Activated CD4-positive, alpha-beta memory T cell treated with anti-CD3 and anti-CD28 coated beads for 36 hours (primary cell): ENCODE results near the gene SYCP3. TPM values are rescaled to one million over a fixed set of nuclear protein-coding genes. Genes with fewer than 3 reads are reported as not detected.

ENCODE experiments used
- CTCF ChIA-PET: fragments of 350-600 bp; sonication (Branson Sonifier 250); formaldehyde crosslinking; loops from one replicate; lab custom pipeline; 2021; ENCODE audit warnings: antibody characterized with exemption, inconsistent platforms; lab: Charles Lee
- POLR2A ChIA-PET: fragments of 350-600 bp; sonication (Branson Sonifier 250); formaldehyde crosslinking; loops from one replicate; lab custom pipeline; 2021; ENCODE audit warnings: antibody characterized with exemption; lab: Charles Lee
- DNase-seq: peaks from one replicate; pipeline ENCODE4 v3.0.0-alpha.2; 2020
- H3K27ac Mint-ChIP-seq: one replicate; pipeline ENCODE4 v1.8.0; 2021; ENCODE audit warnings: mixed read lengths
- H3K27me3 Mint-ChIP-seq: one replicate; pipeline ENCODE4 v1.8.0; 2021; ENCODE audit warnings: mixed read lengths
- H3K36me3 Mint-ChIP-seq: one replicate; pipeline ENCODE4 v1.8.0; 2021; ENCODE audit warnings: mixed read lengths
- H3K4me1 Mint-ChIP-seq: one replicate; pipeline ENCODE4 v1.8.0; 2021; ENCODE audit warnings: low read depth, mixed read lengths
- H3K4me3 Mint-ChIP-seq: one replicate; pipeline ENCODE4 v1.8.0; 2021; ENCODE audit warnings: mild to moderate bottlenecking, mixed read lengths
- H3K9me3 Mint-ChIP-seq: one replicate; pipeline ENCODE4 v1.8.0; 2021; ENCODE audit warnings: mixed read lengths
- intact Hi-C: fragments of 100-400 bp; cut with micrococcal nuclease; formaldehyde crosslinking; loops from one replicate; pipeline ENCODE4 v1.15.1; 2023
- total RNA-seq, 2 experiments: library from RNA; stranded (reverse); gene quantifications; one replicate each; pipeline ENCODE4 v1.2.3, GENCODE V29; 2021

Gene SYCP3
- under 1 TPM in 1 of 2 experiments, not detected in 1; 0.07 TPM for total RNA-seq

DNA sequence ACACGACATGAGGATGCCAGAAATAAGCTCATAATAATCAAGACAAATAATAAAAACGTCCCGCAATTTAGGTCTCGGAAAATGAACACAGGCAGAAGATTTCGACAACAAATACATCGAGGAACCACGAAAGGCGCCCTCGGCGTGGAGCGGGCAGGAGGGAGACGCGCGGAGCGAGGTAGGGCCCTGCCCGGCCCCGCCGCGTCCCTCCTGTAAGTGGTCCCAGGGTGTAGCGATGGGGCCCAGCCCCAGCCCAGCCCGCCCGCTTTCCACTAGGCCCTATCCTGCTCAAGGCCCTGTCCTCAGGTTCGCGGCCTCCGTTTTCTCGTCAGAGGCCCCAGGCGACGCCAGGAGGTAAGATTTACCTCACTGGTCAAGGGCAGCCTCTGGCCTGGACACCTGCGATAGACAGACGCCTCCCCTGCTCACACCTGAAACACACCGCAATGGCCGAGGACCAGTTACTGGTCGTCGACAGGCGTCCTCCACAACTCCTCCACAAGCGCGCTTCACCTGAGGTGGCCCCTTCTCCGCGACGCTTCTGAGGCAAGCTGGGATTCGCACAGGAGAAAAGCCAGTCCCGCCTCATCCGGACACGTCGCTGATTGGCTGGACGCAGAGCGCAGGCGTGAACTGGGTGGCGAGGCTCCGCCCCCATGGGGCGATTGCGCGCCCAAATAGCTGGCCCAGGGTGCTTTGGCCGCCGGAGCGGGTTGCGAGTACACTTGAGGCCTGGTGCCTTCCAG lies at the start of gene SYCP3:
Gene SYCP3 (minus strand): TSS at position 543 of the 746 bp plus-strand sequence. CDS start 1,527 bp downstream, outside the sequence.
- Mint-ChIP-seq H3K36me3 (peaks cover 13% of the 10 kb centered on the region), H3K27ac (no peak within 1 kb of the TSS), H3K4me3 (no peak within 1 kb of the TSS), H3K4me1 (no peaks in the 10 kb centered on the region), H3K27me3 (no peaks in the 10 kb centered on the region), H3K9me3 (no peaks in the 10 kb centered on the region)
- CTCF ChIA-PET = no interaction called here
- POLR2A ChIA-PET = no interaction called here
- no peak for DNase-seq
- intact Hi-C loops = no loop called here

DNA sequence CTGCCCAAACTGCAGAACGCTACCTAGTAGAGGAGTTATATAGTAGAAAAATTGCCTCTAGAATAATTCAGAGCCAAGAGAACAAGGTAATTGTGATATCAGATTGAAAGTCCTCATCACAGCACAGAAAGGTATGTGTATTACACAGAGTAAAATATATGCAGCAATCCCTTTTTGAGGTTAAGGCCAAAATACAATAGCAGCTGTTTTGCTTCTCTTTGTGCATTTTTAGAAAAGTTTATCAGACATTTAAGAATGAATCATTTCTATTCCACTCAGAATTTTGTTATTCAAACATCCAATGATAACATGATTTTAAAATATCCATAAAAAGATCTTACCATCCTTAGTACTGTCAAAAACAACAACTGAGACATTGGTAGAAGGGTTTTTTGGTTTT lies 46.4 kb upstream of the SYCP3 start:
- peaks cover 21% of the 10 kb centered on the region for H3K4me1 Mint-ChIP-seq
- no peak for DNase-seq
- ChIA-PET POLR2A (no interaction called here), CTCF (interaction anchor here (1.0 kb wide), 1 partner anchor 12 kb away, joined by 3 read pairs; no protein-coding TSS in a partner anchor)
- H3K27me3 Mint-ChIP-seq = no peaks in the 10 kb centered on the region
- intact Hi-C loops = no loop called here
- H3K9me3 Mint-ChIP-seq = no peaks in the 10 kb centered on the region
- no peak overlapping the region for H3K4me3 Mint-ChIP-seq
- H3K36me3 Mint-ChIP-seq = peaks cover 10% of the 10 kb centered on the region
- H3K27ac Mint-ChIP-seq = no peak overlapping the region

DNA sequence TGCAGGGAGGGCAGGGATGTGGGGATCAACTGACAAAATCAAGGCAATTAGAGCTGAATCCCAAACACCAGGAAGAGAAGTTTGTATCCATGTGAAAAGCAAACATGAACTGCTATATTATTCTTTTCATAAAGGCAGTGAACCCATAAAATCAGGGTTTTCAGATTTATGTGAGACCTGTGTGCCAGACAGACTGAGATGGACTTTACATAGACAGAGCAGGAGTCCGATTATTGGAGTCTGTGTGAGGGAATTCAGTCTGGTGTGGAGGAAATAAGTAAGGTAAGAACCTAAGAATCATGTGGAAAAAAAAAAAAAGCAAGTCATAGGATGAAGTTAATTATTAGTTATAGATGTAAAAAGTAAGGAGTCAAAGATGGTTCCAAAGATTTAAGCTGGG lies 45.1 kb upstream of the SYCP3 start:
- Mint-ChIP-seq H3K9me3 (no peaks in the 10 kb centered on the region), H3K27ac (no peak overlapping the region), H3K4me3 (no peak overlapping the region), H3K27me3 (no peaks in the 10 kb centered on the region), H3K4me1 (peaks cover 22% of the 10 kb centered on the region), H3K36me3 (peaks cover 6% of the 10 kb centered on the region)
- DNase-seq = no peak
- POLR2A ChIA-PET = interaction anchor here (0.6 kb wide), 1 partner anchor 77 kb away, joined by 4 read pairs; no protein-coding TSS in a partner anchor
- CTCF ChIA-PET = interaction anchor here (1.0 to 1.2 kb wide), 3 partner anchors 11 to 55 kb away, joined by 3 read pairs; partner anchors contain the start of gene GNPTAB
- intact Hi-C loops = no loop called here

DNA sequence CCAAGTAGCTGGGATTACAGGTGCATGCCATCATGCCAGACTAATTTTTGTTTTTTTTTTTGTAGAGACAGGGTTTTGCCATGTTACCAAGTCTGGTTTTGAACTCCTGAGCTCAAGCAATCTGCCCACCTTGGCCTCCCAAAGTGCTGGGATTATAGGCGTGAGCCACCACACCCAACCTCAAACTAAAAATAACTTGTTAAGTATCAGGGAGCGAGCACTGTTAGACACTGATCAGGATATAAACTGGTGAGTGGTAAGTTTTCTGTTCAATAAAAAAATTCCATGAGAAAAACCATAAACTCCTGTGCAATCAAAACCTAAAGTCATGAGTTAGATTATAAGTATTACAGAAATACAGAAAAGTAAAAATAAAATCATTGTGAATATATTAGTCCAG lies 44.6 kb upstream of the SYCP3 start:
- Mint-ChIP-seq H3K4me1 (peaks cover 22% of the 10 kb centered on the region), H3K27ac (no peak overlapping the region), H3K36me3 (peaks cover 3% of the 10 kb centered on the region), H3K4me3 (no peak overlapping the region), H3K9me3 (no peaks in the 10 kb centered on the region), H3K27me3 (no peaks in the 10 kb centered on the region)
- CTCF ChIA-PET = interaction anchor here (1.2 kb wide), 1 partner anchor 47 kb away, joined by 3 read pairs; the partner anchor contains the start of gene GNPTAB
- no peak for DNase-seq
- intact Hi-C loops = loop anchor here (2.0 kb wide), 1 partner anchor 47 kb away; the partner anchor contains the start of gene GNPTAB
- POLR2A ChIA-PET = interaction anchor here (1.1 kb wide), 1 partner anchor 37 kb away, joined by 5 read pairs; no protein-coding TSS in a partner anchor

DNA sequence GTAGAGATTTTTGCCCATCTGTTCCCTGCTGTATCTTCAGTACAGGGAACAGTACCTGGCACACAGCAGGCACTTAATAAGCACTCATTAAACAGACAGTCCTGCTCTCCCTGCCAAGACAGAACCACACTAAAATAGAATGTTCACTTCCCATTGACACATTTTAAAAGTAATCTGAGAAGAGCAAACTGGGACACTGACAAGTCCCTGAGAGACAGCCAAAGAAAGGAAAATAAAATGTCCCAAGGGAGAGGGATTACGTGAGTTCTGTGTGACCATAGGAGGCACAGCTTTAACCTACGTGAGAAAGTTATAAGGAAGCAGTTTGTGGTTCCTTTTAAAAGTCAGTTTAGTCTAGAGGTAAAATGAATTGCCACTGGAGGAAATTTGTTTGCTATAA lies 43.9 kb upstream of the SYCP3 start:
- Mint-ChIP-seq H3K9me3 (no peaks in the 10 kb centered on the region), H3K36me3 (peaks cover 4% of the 10 kb centered on the region), H3K4me3 (no peak overlapping the region), H3K27me3 (no peaks in the 10 kb centered on the region), H3K4me1 (peaks cover 22% of the 10 kb centered on the region), H3K27ac (no peak overlapping the region)
- intact Hi-C loops = loop anchor here (2.0 kb wide), 1 partner anchor 48 kb away; the partner anchor contains the start of gene GNPTAB
- ChIA-PET CTCF (interaction anchor here (0.7 kb wide), 1 partner anchor 42 kb away, joined by 3 read pairs; no protein-coding TSS in a partner anchor), POLR2A (interaction anchor here (1.1 kb wide), 1 partner anchor 38 kb away, joined by 5 read pairs; no protein-coding TSS in a partner anchor)
- no peak for DNase-seq

DNA sequence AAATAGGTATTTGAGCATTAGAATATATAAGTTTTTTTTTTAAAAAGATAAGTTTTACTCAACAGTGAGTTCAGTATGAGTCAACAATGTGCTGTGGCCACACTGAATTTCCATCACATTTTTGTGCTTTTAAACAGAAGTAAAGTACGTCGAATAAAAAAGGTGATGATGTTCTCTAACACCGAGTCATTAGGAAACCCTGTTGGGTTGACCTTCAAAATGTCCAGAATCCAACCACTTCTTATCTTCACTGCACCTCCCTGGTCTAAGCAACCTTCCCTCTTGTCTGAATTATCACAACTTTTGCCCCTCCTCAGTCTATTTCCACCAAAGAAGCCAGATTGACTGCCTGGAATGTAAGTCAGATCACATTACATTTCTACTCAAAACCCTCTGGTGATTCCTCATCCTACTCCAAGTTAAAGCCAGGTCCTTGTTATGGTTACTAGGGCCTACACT lies 43.0 kb upstream of the SYCP3 start:
- ChIA-PET POLR2A (interaction anchor here (1.6 kb wide), 1 partner anchor 12 kb away, joined by 7 read pairs; no protein-coding TSS in a partner anchor), CTCF (interaction anchor here (0.7 to 3.7 kb wide), 5 partner anchors 9 to 58 kb away, joined by 3 to 42 read pairs (median 4); partner anchors contain the start of gene GNPTAB)
- intact Hi-C loops = loop anchor here (1.0 to 2.0 kb wide), 3 partner anchors 11 to 48 kb away; partner anchors contain the start of gene GNPTAB
- H3K4me1 Mint-ChIP-seq = peaks cover 22% of the 10 kb centered on the region
- H3K36me3 Mint-ChIP-seq = peaks cover 4% of the 10 kb centered on the region
- no peaks in the 10 kb centered on the region for H3K9me3 Mint-ChIP-seq
- peak; percentile 22 for DNase-seq
- no peak overlapping the region for H3K4me3 Mint-ChIP-seq
- no peaks in the 10 kb centered on the region for H3K27me3 Mint-ChIP-seq
- H3K27ac Mint-ChIP-seq = peak overlapping the region; percentile 18

DNA sequence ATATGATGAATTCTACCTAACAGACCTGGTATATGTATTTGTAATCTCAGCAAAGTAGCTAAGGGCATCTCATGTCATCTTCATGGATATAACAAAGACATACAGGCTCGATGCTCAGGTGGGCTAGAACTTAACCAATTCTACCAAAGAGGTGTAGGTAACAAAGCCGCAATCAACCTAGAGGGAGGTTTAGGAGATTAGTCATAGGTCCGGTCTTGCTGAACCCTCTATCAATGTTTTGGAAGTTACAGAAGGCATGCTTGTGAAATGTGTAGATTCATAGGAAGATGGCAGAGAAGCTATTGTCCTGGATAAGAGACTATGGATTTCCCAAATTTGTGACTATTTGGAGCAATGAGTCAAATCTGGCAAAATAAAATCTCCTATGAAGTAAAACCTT lies 42.6 kb upstream of the SYCP3 start:
- no peak for DNase-seq
- ChIA-PET POLR2A (interaction anchor here (1.6 kb wide), 1 partner anchor 12 kb away, joined by 7 read pairs; no protein-coding TSS in a partner anchor), CTCF (interaction anchor here (0.7 to 3.7 kb wide), 5 partner anchors 8 to 58 kb away, joined by 3 to 42 read pairs (median 4); partner anchors contain the start of gene GNPTAB)
- Mint-ChIP-seq H3K27me3 (no peaks in the 10 kb centered on the region), H3K4me1 (peaks cover 22% of the 10 kb centered on the region), H3K9me3 (no peaks in the 10 kb centered on the region), H3K36me3 (peaks cover 4% of the 10 kb centered on the region), H3K27ac (peak overlapping the region; percentile 64), H3K4me3 (no peak overlapping the region)
- intact Hi-C loops = loop anchor here (1.0 to 2.0 kb wide), 3 partner anchors 11 to 49 kb away; partner anchors contain the start of gene GNPTAB

DNA sequence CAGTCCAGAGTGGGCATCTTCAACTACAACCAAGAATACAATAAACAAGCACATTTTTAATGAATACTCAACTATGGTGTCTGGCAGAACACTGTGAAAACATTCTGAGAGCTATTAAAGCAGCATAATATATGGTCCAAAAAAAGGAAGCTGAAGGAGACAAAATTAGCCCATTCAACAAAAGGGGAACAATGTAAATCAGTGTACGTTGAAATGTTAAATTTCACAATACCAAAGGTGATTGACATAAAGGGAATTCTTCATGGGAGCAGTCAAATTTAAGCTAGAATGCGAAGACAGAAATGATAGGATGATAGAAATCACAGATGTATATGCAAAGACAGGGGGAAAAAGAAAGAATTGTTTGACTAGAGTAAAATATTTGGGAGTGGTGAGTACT lies 41.3 kb upstream of the SYCP3 start:
- intact Hi-C loops = no loop called here
- ChIA-PET CTCF (interaction anchor here (0.8 to 3.7 kb wide), 7 partner anchors 11 to 366 kb away, joined by 3 to 42 read pairs (median 4); partner anchors contain the start of gene GNPTAB), POLR2A (no interaction called here)
- no peak overlapping the region for H3K27ac Mint-ChIP-seq
- no peak for DNase-seq
- H3K4me1 Mint-ChIP-seq = peaks cover 22% of the 10 kb centered on the region
- H3K27me3 Mint-ChIP-seq = no peaks in the 10 kb centered on the region
- no peak overlapping the region for H3K4me3 Mint-ChIP-seq
- H3K9me3 Mint-ChIP-seq = no peaks in the 10 kb centered on the region
- H3K36me3 Mint-ChIP-seq = peaks cover 4% of the 10 kb centered on the region

DNA sequence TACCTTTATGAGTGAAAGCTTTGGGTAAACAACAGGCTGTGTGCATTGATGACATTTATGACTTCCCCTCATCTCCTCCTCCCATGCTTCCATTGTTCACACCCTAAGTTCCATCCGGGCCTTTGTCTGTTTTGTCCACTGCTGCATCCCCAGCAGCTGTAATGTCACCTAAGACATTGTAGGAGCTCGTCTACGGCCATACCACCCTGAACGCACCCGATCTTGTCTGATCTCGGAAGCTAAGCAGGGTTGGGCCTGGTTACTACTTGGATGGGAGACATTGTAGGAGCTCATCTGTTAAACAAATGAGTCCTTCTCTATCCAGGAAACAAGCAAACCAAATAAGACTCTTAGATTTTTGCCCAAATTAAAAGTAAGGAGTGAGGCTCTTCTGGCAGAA lies 40.4 kb upstream of the SYCP3 start:
- Mint-ChIP-seq H3K4me3 (no peak overlapping the region), H3K9me3 (no peaks in the 10 kb centered on the region), H3K27ac (no peak overlapping the region), H3K4me1 (peaks cover 22% of the 10 kb centered on the region), H3K27me3 (no peaks in the 10 kb centered on the region), H3K36me3 (peaks cover 4% of the 10 kb centered on the region)
- POLR2A ChIA-PET = no interaction called here
- intact Hi-C loops = no loop called here
- no peak for DNase-seq
- CTCF ChIA-PET = interaction anchor here (1.3 to 3.7 kb wide), 4 partner anchors 20 to 60 kb away, joined by 3 to 42 read pairs (median 14); partner anchors contain the start of gene GNPTAB

DNA sequence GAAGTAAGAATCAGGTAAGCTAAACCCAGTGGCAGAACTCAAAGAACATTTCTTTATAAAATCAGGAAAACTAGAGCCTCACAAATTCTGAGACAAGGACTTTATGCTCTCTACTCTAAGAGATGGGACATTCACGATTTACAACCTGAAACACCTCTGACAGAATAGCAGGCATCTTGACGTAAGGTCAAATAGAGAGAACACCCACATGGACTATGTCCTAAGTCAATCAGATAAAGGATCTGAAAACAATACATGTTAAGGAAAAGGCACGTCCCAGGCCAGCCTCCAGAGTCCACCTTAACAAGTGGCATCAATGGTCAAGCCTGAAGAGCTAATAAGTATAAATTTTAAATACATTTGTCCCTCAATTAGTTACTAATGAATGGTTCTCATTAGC lies 39.9 kb upstream of the SYCP3 start:
- no peak for DNase-seq
- Mint-ChIP-seq H3K36me3 (peaks cover 3% of the 10 kb centered on the region), H3K4me3 (no peak overlapping the region), H3K9me3 (no peaks in the 10 kb centered on the region), H3K27ac (no peak overlapping the region), H3K27me3 (no peaks in the 10 kb centered on the region), H3K4me1 (peaks cover 22% of the 10 kb centered on the region)
- POLR2A ChIA-PET = interaction anchor here (0.6 kb wide), 1 partner anchor 71 kb away, joined by 3 read pairs; no protein-coding TSS in a partner anchor
- CTCF ChIA-PET = interaction anchor here (2.1 to 3.7 kb wide), 3 partner anchors 19 to 60 kb away, joined by 9 to 42 read pairs (median 18); partner anchors contain the start of gene GNPTAB
- intact Hi-C loops = no loop called here

DNA sequence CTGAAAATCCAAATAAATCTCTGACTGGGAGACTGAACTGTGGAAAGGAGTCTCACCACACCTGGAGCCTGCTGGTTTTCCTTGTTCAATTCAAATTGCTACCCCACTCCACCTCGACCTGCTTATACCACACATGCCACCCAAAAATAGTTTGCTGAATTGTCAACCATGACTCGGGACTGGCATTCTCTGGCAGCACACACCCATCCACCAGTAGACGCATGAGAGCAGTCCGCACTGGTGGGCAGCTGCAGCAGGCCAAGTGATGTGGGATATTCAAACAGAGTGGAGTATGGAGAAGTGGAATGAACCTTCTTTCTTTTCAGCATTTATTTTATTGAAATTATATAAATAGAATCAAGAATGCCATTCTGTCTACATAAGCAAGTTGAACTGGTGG lies 38.7 kb upstream of the SYCP3 start:
- no peak for DNase-seq
- intact Hi-C loops = no loop called here
- no peak overlapping the region for H3K4me3 Mint-ChIP-seq
- peaks cover 3% of the 10 kb centered on the region for H3K36me3 Mint-ChIP-seq
- peaks cover 22% of the 10 kb centered on the region for H3K4me1 Mint-ChIP-seq
- H3K9me3 Mint-ChIP-seq = no peaks in the 10 kb centered on the region
- POLR2A ChIA-PET = interaction anchor here (1.4 kb wide), 1 partner anchor 53 kb away, joined by 5 read pairs; the partner anchor contains the start of gene GNPTAB
- CTCF ChIA-PET = interaction anchor here (2.1 to 3.1 kb wide), 3 partner anchors 53 to 62 kb away, joined by 10 to 21 read pairs (median 18); partner anchors contain the start of gene GNPTAB
- H3K27me3 Mint-ChIP-seq = no peaks in the 10 kb centered on the region
- H3K27ac Mint-ChIP-seq = no peak overlapping the region
